ENCODE results near the gene ZFP62.

The ZFP62 gene

DNA sequence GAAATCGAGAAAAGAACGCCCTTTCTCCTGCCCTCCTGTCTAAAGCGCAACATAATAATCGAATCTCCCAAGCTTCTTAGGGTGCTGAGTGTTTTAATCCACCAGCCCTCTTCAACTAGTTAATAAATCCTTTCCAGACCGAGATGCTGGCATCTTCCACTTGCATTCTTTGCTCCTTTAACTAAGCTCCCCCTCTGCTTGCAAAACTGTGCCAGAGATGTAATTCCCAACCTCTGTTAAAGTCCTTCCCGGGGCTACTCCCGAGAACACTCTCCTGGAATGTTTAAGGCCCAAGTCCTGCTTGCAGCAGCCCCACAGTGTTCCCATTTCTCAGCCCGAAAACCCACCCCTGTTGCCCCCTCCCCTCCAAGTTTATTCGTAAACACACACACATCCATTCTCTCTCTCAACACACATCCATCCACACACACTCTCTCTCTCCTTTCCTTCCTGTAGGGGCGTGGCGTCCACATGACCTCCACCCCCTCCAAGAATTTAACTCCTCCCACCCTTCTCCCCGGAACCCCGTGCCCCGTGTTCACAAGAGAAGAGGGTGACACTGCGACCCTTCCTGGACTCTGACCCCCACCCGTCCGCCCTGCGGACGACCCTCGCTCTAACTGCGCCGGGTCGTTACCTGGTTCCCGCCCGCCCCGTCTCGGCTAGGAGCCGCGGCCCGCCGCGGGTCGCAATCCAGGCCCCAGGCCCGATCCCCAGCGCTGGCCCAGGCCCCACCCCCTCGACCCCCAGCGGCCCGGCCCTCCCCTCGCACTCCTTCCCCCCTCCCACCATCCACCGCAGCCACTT is 51.5 kb downstream of the ZFP62 start:
- peak; percentile 63 to 68 for DNase-seq

- no peak for DNase-seq
These were observed 52.5 kb downstream of the ZFP62 start for GRCh38 chr5:180808461-180809000.

DNA sequence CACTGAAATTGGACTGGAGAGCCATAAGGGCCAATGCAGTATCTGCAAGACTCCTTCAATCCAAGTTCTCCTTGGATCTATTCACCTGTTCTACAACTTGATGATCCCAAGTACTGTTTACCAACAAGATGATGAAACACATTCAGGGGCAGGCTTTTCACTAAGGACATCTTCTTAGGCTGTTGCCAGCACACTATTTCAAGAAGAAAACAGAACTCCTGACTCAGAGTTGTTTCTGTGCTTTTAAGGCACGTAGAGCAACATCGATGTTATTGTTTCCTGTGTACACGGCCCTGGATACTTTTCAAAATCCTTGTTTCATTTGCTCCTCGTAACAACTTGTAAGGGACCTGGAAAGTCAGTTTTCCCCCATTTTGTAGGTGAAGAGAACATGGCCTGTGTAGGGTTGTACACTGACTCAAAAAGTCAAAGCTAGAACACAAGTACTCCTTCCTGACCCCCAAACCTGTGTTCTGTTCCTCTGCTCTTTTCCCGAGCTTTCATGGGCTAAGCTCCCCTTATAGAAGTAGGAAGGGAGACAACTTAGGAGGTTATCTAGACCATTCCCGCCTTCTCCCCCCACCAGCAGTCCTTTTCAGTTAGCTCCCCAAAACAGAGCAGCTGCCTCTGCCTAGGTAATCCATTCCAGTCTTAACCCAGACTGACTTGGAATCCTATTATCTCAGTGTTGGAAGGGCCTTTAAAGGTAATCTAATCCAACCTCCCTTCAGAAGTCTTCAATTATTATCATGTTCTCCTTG is 53.2 kb downstream of the ZFP62 start:
- DNase-seq: no peak

- no peak for DNase-seq
These were observed 54.0 kb downstream of the ZFP62 start for GRCh38 chr5:180807046-180807445.

GRCh38 chr5:180806351-180807011 is 54.6 kb downstream of the ZFP62 start:
- DNase-seq: no peak

- DNase-seq: no peak
These were observed 56.9 kb downstream of the ZFP62 start for GRCh38 chr5:180804129-180804618.

GRCh38 chr5:180803181-180804128 is 57.6 kb downstream of the ZFP62 start:
- peak; percentile 75 to 77 for DNase-seq

DNA sequence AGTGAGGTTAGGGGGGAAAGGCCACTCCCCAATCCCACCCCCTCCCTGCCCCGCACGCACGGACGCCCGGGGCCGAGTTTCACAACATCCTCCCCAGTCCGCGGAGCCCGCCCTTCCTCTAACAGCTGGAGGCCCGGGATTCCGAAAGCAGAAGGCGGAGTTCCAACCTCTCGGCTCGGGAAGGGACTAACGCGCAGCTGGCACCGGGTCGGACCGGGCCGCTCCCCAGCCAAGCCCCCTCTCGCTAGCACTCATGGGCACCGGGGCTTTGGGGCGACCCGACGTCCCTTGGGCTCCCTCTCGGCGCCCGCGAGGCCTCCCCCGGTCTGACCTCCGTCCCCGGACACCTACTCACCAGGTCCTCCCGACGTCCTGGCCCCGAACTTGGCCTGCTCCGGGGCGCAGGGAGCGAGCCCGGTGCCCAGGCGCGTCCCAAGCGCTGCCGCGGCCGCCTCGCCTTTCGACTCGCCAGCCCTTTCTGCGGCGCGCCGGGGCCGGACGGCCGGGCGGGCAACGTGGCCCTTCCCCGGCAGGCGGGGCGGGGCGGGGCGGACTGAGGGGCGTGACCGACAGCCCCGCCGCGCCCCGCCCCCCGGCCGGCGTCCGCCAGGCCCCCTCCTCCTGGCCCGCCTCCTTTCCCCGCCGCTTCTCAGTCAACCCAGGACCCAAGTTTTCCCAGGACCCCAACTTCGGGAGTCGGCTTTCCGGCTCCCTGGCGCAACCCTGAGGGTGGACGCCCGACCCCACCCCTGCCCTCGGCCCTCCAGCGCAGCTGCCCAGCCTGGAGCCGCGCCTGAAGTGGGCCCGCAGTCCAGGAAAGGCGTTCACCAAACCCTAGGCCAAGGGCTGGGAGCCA is 58.5 kb downstream of the ZFP62 start, which contains the start of gene MGAT1:
Gene MGAT1 (minus strand): TSS at position 482 of the 856 bp plus-strand sequence. CDS start 9,835 bp downstream, outside the sequence.
- DNase-seq: peak; percentile 73 to 81

DNA sequence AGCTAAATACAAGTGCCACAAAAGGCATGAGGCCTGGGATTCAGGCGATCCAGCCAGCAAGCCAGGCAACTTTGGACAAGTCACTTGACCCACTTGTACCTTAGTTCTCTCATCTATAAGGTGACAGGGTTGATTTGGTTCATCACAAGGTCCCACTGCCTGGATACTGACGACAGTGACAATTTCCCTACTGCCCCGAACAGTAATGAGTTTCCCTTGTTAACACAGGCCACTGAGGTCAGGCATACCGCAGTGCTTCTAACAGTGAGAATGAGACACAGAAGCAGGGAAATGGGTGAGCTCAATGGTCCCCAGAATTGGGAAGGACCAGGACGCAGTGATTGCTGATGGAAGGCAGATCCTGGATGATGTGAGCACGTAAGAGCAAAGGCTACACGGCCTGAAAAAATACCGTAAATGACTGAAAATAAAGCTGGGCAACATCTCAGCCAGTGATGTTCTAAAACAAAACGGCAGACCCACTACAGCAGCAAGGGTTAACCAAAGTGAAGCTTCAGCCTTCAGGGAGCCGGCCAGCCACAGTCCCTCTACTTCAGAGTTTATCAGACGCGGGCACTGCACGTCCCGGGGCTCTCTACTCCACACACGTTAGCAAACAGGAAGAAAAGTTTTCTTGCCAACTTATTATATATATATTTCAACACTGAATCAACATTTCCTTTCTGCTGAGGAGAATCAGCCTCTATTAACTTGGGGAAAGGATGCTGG is 59.3 kb downstream of the ZFP62 start:
- DNase-seq: no peak

- DNase-seq: no peak
These were observed 60.9 kb downstream of the ZFP62 start for GRCh38 chr5:180799902-180800801.

- DNase-seq: no peak
These were observed 61.9 kb downstream of the ZFP62 start for GRCh38 chr5:180799194-180799593.

DNA sequence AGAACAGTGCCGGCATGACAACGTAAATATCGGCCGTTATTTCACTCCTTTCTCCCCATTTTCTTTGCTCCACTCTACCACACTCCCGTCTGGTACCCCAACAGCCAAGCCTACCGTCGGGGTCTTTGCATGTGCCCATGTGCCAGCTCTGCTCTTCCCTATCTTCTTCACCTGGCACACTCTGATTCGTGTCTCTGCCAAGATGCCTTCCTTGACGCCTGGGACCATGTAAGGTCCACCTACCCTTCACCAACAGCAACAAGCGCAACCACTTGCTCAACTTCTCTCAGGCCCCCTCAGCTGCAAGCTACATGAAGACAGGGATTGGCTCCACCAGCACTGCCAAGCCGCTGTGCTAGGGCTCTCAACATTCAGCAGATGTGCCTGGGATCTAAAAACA is 62.9 kb downstream of the ZFP62 start:
- DNase-seq: no peak

Measured in stimulated activated CD4-positive, alpha-beta T cell treated with anti-CD3 and anti-CD28 coated beads, Interleukin-2, amount 100 ng/mL, for 48 hours (primary cell).